MG63 (cell line): ENCODE measurements around the gene ZNF629. TPM values are rescaled to one million over a fixed set of nuclear protein-coding genes. Genes with fewer than 3 reads are reported as not detected.
A peak's percentile ranks its signal among the peaks of the same experiment; 100 is the strongest.

ENCODE experiments used
- DNase-seq: peaks from one replicate; pipeline ENCODE4 v3.0.0-alpha.2; 2020
- H3K27me3 ChIP-seq: fragments of 250-450 bp; sonication (Bioruptor Pico); 2 replicates; pipeline ENCODE4 v1.5.1; 2020; ENCODE audit warnings: mild to moderate bottlenecking, moderate library complexity
- H3K36me3 ChIP-seq: fragments of 250-450 bp; sonication (Bioruptor Pico); 2 replicates; pipeline ENCODE4 v1.5.1; 2020; ENCODE audit warnings: mild to moderate bottlenecking, moderate library complexity
- H3K4me3 ChIP-seq: fragments of 250-450 bp; sonication (Bioruptor Pico); 2 replicates; pipeline ENCODE4 v1.5.1; 2020; ENCODE audit warnings: mild to moderate bottlenecking, moderate library complexity
- H3K9me3 ChIP-seq: fragments of 250-450 bp; sonication (Bioruptor Pico); 2 replicates; pipeline ENCODE4 v1.5.1; 2020; ENCODE audit warnings: mild to moderate bottlenecking, moderate library complexity
- total RNA-seq: library from RNA; depleted of rRNA; stranded (reverse); fragments of >200 nt; shearing (Covaris generic); gene quantifications from 2 replicates; pipeline ENCODE4 v1.2.3, GENCODE V29; 2014; ENCODE audit warnings: low replicate concordance

Gene ZNF629
- total RNA-seq, 1 experiment from 2014 or later, result 13.6 TPM

DNA sequence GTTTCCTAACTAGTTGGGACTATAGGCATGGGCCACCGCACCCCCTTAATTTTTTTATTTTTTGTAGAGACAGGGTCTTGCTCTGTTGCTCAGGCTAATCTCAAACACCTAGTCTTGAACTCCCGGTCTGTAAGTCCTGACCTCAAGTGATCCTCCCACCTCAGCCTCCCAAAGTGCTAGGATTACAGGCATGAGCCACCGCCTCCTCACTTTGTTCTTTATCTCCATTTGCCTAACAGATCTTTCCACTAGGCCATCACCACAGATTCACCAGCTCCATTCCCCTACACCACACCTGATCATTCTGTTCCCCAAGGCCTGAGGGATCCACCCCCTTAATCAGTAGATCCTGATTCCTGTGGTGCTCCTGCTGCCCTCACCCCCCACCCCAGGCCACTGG is 7.6 kb upstream of the ZNF629 start:
- no peak for DNase-seq
- Histone ChIP-seq H3K27me3 (no peaks in the 10 kb centered on the region), H3K36me3 (no peaks in the 10 kb centered on the region), H3K4me3 (no peak overlapping the region), H3K9me3 (no peaks in the 10 kb centered on the region)

- Histone ChIP-seq H3K27me3 (no peaks in the 10 kb centered on the region), H3K4me3 (no peak overlapping the region), H3K9me3 (no peaks in the 10 kb centered on the region), H3K36me3 (no peaks in the 10 kb centered on the region)
- no peak for DNase-seq
Observed at GRCh38 chr16:30793508-30794069, 6.6 kb upstream of the ZNF629 start.

DNA sequence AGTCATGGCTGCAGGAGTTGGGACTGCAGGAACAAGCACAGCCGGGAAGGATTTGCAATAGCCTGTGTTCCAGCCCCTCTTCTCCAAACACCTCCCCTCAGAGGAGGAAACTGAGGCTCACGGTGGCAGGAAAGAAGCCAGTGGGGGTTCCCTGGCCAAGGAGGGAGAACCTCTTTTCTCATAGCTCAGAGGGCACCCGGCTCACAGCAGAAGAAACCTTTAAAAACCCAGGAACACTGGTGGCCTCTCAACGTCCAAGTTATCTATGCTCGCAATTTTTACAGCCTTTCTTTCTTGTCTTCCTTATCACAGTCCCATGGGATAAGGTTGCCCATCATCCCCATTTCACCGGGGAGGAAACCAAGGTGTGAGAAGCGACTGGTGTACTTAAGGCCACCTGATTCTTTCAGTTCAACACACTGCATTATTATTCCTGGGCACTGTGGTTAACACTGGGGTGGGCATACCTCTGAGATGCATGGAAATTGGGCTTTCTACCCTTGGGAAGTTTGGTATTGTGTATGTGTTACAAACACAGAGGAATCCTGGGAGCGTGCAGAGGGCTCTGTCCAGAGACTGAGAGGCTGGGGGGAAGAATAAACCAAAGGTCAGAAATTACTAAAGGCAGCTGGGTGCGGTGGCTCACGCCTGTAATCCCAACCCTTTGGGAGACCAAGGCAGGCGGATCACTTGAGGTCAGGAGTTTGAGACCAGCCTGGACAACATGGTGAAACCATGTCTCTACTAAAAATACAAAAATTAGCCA is 791 bp upstream of the ZNF629 start:
- Histone ChIP-seq H3K9me3 (no peaks in the 10 kb centered on the region), H3K4me3 (peak overlapping the region; percentile 100), H3K27me3 (no peaks in the 10 kb centered on the region), H3K36me3 (peaks cover 26% of the 10 kb centered on the region)
- no peak for DNase-seq

- Histone ChIP-seq H3K9me3 (no peaks in the 10 kb centered on the region), H3K27me3 (no peaks in the 10 kb centered on the region), H3K36me3 (peaks cover 41% of the 10 kb centered on the region), H3K4me3 (peak overlapping the region; percentile 100)
- peak; percentile 74 for DNase-seq
Observed at GRCh38 chr16:30786115-30786935, 680 bp downstream of the ZNF629 start.

GRCh38 chr16:30785126-30786106 is 1.6 kb downstream of the ZNF629 start:
- H3K27me3 ChIP-seq, result no peaks in the 10 kb centered on the region
- H3K4me3 ChIP-seq, result peak overlapping the region; percentile 100
- H3K36me3 ChIP-seq, result peaks cover 48% of the 10 kb centered on the region
- no peaks in the 10 kb centered on the region for H3K9me3 ChIP-seq
- DNase-seq, result no peak

DNA sequence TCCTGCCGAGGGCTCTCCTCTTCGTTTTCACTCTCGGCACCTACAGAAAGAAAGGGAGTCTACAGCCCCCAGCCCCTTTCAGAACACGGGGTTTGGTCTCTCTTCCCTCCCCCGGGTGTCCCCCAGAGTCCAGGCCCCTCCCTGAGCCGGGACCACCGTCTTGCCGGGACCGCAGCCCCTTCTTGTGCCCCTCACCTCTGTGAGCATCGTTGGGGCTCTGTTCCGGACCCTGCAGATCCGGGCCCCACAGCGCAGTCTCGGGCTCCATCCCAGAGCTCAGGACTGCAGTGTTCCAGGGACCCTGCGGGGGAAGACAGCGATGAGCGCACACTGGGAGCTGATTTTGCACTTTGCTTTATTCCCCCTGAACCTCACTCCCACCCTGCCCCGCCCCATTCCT is 2.8 kb downstream of the ZNF629 start:
- peaks cover 55% of the 10 kb centered on the region for H3K36me3 ChIP-seq
- no peak for DNase-seq
- H3K4me3 ChIP-seq, result no peak overlapping the region
- H3K27me3 ChIP-seq, result no peaks in the 10 kb centered on the region
- no peaks in the 10 kb centered on the region for H3K9me3 ChIP-seq

DNA sequence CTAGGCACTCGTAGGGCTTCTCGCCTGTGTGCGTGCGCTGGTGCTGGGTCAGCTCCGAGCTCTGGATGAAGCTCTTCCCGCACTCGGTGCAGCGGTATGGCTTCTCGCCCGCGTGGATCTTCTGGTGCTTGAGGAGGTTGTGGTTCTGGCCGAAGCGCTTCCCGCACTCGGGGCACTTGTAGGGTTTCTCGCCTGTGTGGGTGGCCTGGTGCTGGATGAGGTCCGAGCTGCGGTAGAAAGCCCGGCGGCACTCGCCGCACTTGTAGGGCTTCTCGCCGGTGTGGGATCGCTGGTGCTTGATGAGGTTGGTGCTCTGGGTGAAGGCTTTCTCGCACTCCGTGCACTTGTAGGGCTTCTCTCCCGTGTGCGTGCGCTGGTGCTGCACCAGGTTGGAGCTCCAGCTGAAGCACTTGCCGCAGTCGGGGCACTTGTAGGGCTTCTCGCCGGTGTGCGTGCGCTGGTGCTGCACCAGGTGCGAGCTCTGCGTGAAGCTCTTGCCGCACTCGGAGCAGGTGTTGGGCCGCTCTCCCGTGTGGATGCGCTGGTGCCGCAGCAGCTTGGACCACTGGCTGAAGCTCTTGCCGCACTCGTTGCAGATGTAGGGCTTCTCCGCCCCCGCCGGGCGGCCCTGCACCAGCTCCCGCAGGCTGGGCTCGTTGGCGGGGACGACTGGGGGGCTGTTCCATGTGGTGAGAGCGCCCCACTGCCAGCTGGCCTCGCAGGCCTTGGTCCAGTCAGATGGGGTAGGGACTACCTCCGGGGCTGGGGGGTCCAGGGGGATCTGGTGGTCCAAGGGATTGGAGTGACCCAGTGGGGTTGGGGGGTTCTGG is 3.5 kb downstream of the ZNF629 start:
- Histone ChIP-seq H3K27me3 (no peaks in the 10 kb centered on the region), H3K4me3 (no peak overlapping the region), H3K9me3 (no peaks in the 10 kb centered on the region), H3K36me3 (peaks cover 59% of the 10 kb centered on the region)
- DNase-seq, result no peak

DNA sequence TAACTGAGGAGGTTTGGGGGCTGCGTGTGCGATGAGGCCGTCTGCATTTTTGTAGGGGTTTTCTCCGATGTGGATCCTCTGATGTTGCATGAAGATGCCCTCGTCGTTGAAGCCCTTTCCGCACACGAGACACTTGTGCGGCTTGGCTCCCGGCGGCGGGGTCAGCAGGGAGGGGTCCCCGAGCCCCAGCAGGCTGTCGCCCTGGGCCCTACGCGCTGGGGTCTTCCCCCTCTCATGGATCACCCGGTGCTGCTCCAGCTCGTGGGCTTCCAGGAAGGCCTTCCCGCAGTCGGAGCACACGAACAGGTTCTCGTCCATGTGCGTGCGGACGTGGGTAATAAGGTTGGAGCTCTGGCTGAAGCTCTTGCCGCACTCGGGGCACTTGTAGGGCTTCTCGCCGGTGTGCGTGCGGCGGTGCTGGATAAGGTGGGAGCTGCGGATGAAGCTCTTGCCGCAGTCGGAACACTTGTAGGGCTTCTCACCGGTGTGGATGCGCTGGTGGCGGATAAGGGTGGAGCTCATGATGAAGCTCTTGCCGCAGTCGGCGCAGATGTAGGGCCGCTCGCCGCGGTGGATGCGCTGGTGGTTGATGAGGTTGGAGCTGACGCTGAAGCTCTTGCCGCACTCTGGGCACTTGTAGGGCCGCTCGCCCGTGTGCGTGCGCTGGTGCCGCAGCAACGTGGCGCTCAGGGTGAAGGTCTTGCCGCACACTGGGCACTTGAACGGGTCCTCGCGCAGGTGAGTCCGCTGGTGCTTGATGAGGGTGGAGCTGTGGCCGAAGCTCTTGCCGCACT is 4.3 kb downstream of the ZNF629 start:
- DNase-seq, result no peak
- H3K9me3 ChIP-seq, result no peaks in the 10 kb centered on the region
- no peak overlapping the region for H3K4me3 ChIP-seq
- no peaks in the 10 kb centered on the region for H3K27me3 ChIP-seq
- H3K36me3 ChIP-seq, result peaks cover 60% of the 10 kb centered on the region

DNA sequence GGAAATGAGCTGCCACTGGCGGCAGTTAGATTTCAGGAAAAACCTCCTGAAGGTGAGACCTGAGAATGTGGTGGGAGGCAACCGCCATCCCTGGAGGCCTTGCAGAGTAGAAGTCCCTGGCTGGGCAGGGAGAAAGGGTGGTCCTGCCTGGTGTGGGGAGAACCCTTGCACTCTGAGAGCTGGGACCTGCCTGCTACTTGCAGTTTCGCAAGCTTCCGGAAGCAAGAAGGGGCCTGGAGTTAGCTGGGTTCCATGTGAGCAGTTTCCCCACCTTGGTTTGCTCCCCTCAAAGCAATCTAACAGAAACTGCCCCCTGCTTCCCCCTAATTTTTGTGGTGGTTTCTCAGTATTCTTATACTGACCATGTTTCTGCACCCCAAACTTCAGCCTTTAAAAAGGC is 6.5 kb downstream of the ZNF629 start:
- peaks cover 56% of the 10 kb centered on the region for H3K36me3 ChIP-seq
- H3K9me3 ChIP-seq, result no peaks in the 10 kb centered on the region
- H3K4me3 ChIP-seq, result no peak overlapping the region
- DNase-seq, result no peak
- no peaks in the 10 kb centered on the region for H3K27me3 ChIP-seq

- H3K9me3 ChIP-seq, result no peaks in the 10 kb centered on the region
- no peaks in the 10 kb centered on the region for H3K27me3 ChIP-seq
- no peak overlapping the region for H3K4me3 ChIP-seq
- no peak for DNase-seq
- peaks cover 53% of the 10 kb centered on the region for H3K36me3 ChIP-seq
Observed at GRCh38 chr16:30780021-30780420, 7.0 kb downstream of the ZNF629 start.

- H3K9me3 ChIP-seq, result no peaks in the 10 kb centered on the region
- no peak for DNase-seq
- H3K27me3 ChIP-seq, result no peaks in the 10 kb centered on the region
- peaks cover 56% of the 10 kb centered on the region for H3K36me3 ChIP-seq
- no peak overlapping the region for H3K4me3 ChIP-seq
Observed at GRCh38 chr16:30779596-30779995, 7.4 kb downstream of the ZNF629 start.

- no peaks in the 10 kb centered on the region for H3K27me3 ChIP-seq
- peaks cover 60% of the 10 kb centered on the region for H3K36me3 ChIP-seq
- H3K9me3 ChIP-seq, result no peaks in the 10 kb centered on the region
- H3K4me3 ChIP-seq, result no peak overlapping the region
- DNase-seq, result no peak
Observed at GRCh38 chr16:30778549-30779244, 8.3 kb downstream of the ZNF629 start.

DNA sequence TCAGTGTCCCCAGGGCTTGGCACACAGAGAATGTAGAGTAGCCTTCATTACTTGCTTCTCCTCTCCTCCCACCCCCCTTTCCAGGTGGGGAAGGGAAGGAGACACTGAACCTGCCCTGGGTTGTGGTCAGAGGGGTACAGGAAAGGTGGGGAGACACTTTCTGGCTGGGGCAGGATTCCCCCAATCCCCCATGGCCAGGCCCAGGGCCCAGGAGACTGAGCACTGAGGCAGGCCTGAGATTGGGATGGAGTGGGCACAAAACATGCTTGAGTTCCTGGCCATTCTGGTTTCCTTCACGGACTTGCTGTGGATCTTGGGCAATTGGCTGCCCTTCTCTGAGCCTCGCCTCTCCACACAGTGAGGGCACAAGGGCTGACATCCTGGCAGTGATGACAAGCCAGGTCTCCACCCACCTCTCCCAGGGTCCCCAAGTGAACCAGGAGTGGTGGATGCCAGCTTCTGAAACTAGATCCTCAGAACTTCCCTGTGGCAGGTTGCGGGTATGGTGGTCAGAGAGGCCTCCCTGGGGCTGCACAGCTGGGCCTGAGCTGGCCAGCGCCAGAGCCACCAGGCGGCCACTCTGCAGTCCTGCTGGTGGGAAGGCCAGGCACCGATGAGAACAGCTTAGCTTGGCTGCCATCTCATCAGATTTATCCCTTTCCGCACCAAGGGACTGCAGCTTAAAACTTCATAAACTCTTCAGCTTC is 9.3 kb downstream of the ZNF629 start:
- no peak overlapping the region for H3K4me3 ChIP-seq
- H3K9me3 ChIP-seq, result no peaks in the 10 kb centered on the region
- no peaks in the 10 kb centered on the region for H3K27me3 ChIP-seq
- peaks cover 56% of the 10 kb centered on the region for H3K36me3 ChIP-seq
- no peak for DNase-seq
